Endothelial cell of umbilical vein (primary cell): ENCODE measurements around the gene TUBA1A. TPM values are rescaled to one million over a fixed set of nuclear protein-coding genes. Genes with fewer than 3 reads are reported as not detected.

Experiments
- BruUV-seq: library from RNA; stranded (reverse); fragments of 400-500 nt; replicated peaks from 2 replicates; lab custom pipeline; 2021; lab: Mats Ljungman, UMichigan
- CTCF ChIA-PET: fragments of 300-600, 350-600 bp; sonication (Branson Sonifier 250); formaldehyde crosslinking; loops from one replicate; lab custom pipeline; 2021; ENCODE audit warnings: antibody characterized with exemption, inconsistent platforms; lab: Charles Lee
- POLR2A ChIA-PET: fragments of 300-600, 350-600 bp; sonication (Branson Sonifier 250); formaldehyde crosslinking; loops from one replicate; lab custom pipeline; 2021; ENCODE audit warnings: antibody characterized with exemption, inconsistent platforms; lab: Charles Lee
- DNase-seq: peaks from one replicate; pipeline ENCODE4 v3.0.0-alpha.2; 2011; ENCODE audit warnings: low read depth, low spot score
- FAIRE-seq: peaks from 2 replicates; lab custom pipeline; 2011; peaks lifted over from hg19 to GRCh38; lab: Jason Lieb, UNC
- H2AFZ ChIP-seq: 2 replicates; pipeline ENCODE4 v1.6.0; 2012; ENCODE audit warnings: low read depth, low read length, control low read depth, inconsistent platforms
- H3K27ac ChIP-seq: 2 replicates; pipeline ENCODE4 v1.5.1; 2011; ENCODE audit warnings: low read depth, mild to moderate bottlenecking, control low read depth, low read length, moderate library complexity; ENCODE audit not compliant: insufficient read depth
- H3K27me3 ChIP-seq, 2 experiments: 2 replicates each; pipeline versions ENCODE4 v1.6.0 to v1.6.1; 2011; ENCODE audit warnings: low read length in 2 of 2, mixed read lengths in 1 of 2; ENCODE audit not compliant: control insufficient read depth in 2 of 2, insufficient read depth in 2 of 2
- H3K36me3 ChIP-seq, 2 experiments: 2 replicates in 1 of 2; 3 replicates in 1 of 2; pipeline ENCODE4 v1.5.1; 2011; ENCODE audit warnings: low read length in 2 of 2, mild to moderate bottlenecking in 1 of 2, moderate library complexity in 1 of 2; ENCODE audit not compliant: control insufficient read depth in 2 of 2, insufficient read depth in 2 of 2; ENCODE audit errors: extremely low read depth in 1 of 2
- H3K4me1 ChIP-seq: 3 replicates; pipeline ENCODE4 v1.5.1; 2011; ENCODE audit warnings: mild to moderate bottlenecking, low read length; ENCODE audit not compliant: control insufficient read depth, insufficient read depth; ENCODE audit errors: extremely low read depth
- H3K4me2 ChIP-seq: 2 replicates; pipeline ENCODE4 v1.6.1; 2011; ENCODE audit warnings: low read length, control low read depth, mixed read lengths; ENCODE audit not compliant: insufficient read depth
- H3K4me3 ChIP-seq, 3 experiments: fragments of 200-600 bp in 1 of 3; sonication (generic), shearing (Covaris generic) in 1 of 3; replicated peaks in 1 of 3; 2 replicates each; pipeline ENCODE4 v1.5.1; 2011 to 2016; ENCODE audit warnings: control low read depth in 3 of 3, low read length in 3 of 3, mild to moderate bottlenecking in 2 of 3, inconsistent platforms in 1 of 3, low read depth in 1 of 3, moderate library complexity in 1 of 3; ENCODE audit not compliant: insufficient read depth in 1 of 3
- H3K79me2 ChIP-seq: 2 replicates; pipeline ENCODE4 v1.6.0; 2012; ENCODE audit warnings: low read length, inconsistent platforms; ENCODE audit not compliant: control insufficient read depth, insufficient read depth
- H3K9ac ChIP-seq: replicated peaks from 2 replicates; pipeline ENCODE3; 2011; ENCODE audit warnings: low read length, control low read depth; ENCODE audit not compliant: insufficient read depth; ENCODE audit errors: extremely low read depth
- H3K9me1 ChIP-seq: replicated peaks from 3 replicates; pipeline ENCODE4 v1.6.0; 2011; ENCODE audit warnings: mild to moderate bottlenecking, low read length; ENCODE audit not compliant: control insufficient read depth, insufficient read depth; ENCODE audit errors: extremely low read depth
- H3K9me3 ChIP-seq: replicated peaks from 2 replicates; pipeline ENCODE4 v1.5.1; 2012; ENCODE audit warnings: low read length, inconsistent platforms; ENCODE audit not compliant: control insufficient read depth, insufficient read depth
- H4K20me1 ChIP-seq: replicated peaks from 2 replicates; pipeline ENCODE3; 2011; ENCODE audit warnings: mild to moderate bottlenecking, low read length; ENCODE audit not compliant: control insufficient read depth, insufficient read depth; ENCODE audit errors: extremely low read depth
- EZH2 ChIP-seq: IDR thresholded peaks from 2 replicates; pipeline ENCODE4 v1.6.1; 2012; ENCODE audit warnings: borderline replicate concordance, low read depth, mild to moderate bottlenecking, moderate library complexity, low read length, inconsistent platforms; ENCODE audit not compliant: severe bottlenecking
- FOS ChIP-seq: IDR thresholded peaks from 2 replicates; pipeline ENCODE4 v1.6.1; 2011; ENCODE audit warnings: mild to moderate bottlenecking, low read length, moderate library complexity, borderline replicate concordance; ENCODE audit not compliant: insufficient read depth
- JUN ChIP-seq: IDR thresholded peaks from 2 replicates; pipeline ENCODE4 v1.6.1; 2011; ENCODE audit warnings: borderline replicate concordance, low read depth; ENCODE audit not compliant: insufficient read length, insufficient read depth
- POLR2A ChIP-seq: IDR thresholded peaks from 2 replicates; pipeline ENCODE4 v1.6.1; 2012; ENCODE audit warnings: low read depth, mild to moderate bottlenecking, control low read depth, low read length
- POLR2AphosphoS5 ChIP-seq: IDR thresholded peaks from 2 replicates; pipeline ENCODE4 v1.6.1; 2012; ENCODE audit warnings: low read depth, mild to moderate bottlenecking, control low read depth, low read length, moderate library complexity; ENCODE audit not compliant: insufficient read depth
- dilution Hi-C: fragments of 300-500 bp; cut with MboI; formaldehyde crosslinking; loops from one replicate; pipeline ENCODE4 v1.15.0; 2019; ENCODE audit warnings: low sequenced_read_pairs; ENCODE audit not compliant: extremely low pct_ligation_motif_present
- intact Hi-C: fragments of 100-400 bp; cut with micrococcal nuclease; formaldehyde crosslinking; loops from one replicate; pipeline ENCODE4 v1.10.0; 2022
- polyA plus RNA-seq, 4 experiments: library from polyadenylated mRNA; depleted of rRNA in 3 of 4; stranded (reverse) in 3 of 4; unstranded in 1 of 4; fragments of >200 nt; gene quantifications; 2 replicates each; pipeline versions ENCODE4 v1.2.1 to v1.2.3, GENCODE V29; 2011 to 2012; ENCODE audit warnings: missing spikeins in 1 of 4
- total RNA-seq: library from RNA; stranded (reverse); gene quantifications from 2 replicates; pipeline ENCODE4 v1.2.3, GENCODE V29; 2021

Gene TUBA1A
- total and polyA plus RNA-seq, 2 donors (not counting 3 experiments of a cell fraction or from before 2014, with no cell fraction given), result 740 to 2,429 TPM

GRCh38 chr12:49160399-49160798 lies 28.5 kb downstream of the TUBA1A start:
- dilution Hi-C loops (no loop called here), intact Hi-C loops (no loop called here)
- Histone ChIP-seq H3K4me3 (no peak overlapping the region), H3K27me3 (peaks cover 0 to 2% of the 10 kb centered on the region in 2 experiments), H3K36me3 (no peaks in the 10 kb centered on the region), H3K27ac (no peak overlapping the region), H2AFZ (no peak overlapping the region), H3K9me1 (no peaks in the 10 kb centered on the region), H3K79me2 (no peaks in the 10 kb centered on the region), H3K4me2 (no peak overlapping the region), H4K20me1 (no peaks in the 10 kb centered on the region), H3K9ac (no peak overlapping the region), H3K9me3 (no peaks in the 10 kb centered on the region), H3K4me1 (no peaks in the 10 kb centered on the region)
- TF ChIP-seq POLR2A (no peak), POLR2AphosphoS5 (no peak)
- DNase-seq, result no peak
- no TSS peak for BruUV-seq
- FAIRE-seq, result no peak
- POLR2A ChIA-PET, result no interaction called here
- CTCF ChIA-PET, result no interaction called here

GRCh38 chr12:49154221-49154620 lies 34.7 kb downstream of the TUBA1A start:
- H3K9me1 ChIP-seq, result no peaks in the 10 kb centered on the region
- H3K36me3 ChIP-seq, result no peaks in the 10 kb centered on the region
- H3K9ac ChIP-seq, result no peak overlapping the region
- H3K4me2 ChIP-seq, result no peak overlapping the region
- H3K4me3 ChIP-seq, result no peak overlapping the region
- intact Hi-C loops (no loop called here), dilution Hi-C loops (no loop called here)
- H2AFZ ChIP-seq, result no peak overlapping the region
- H4K20me1 ChIP-seq, result no peaks in the 10 kb centered on the region
- H3K79me2 ChIP-seq, result no peaks in the 10 kb centered on the region
- H3K27ac ChIP-seq, result no peak overlapping the region
- no peak for DNase-seq
- H3K27me3 ChIP-seq, result no peaks in the 10 kb centered on the region
- TF ChIP-seq EZH2, result no peak
- TF ChIP-seq JUN, result no peak
- TF ChIP-seq FOS, result no peak
- POLR2A ChIA-PET, result no interaction called here
- CTCF ChIA-PET, result no interaction called here
- no peaks in the 10 kb centered on the region for H3K4me1 ChIP-seq
- no TSS peak for BruUV-seq
- no peak for FAIRE-seq
- H3K9me3 ChIP-seq, result no peaks in the 10 kb centered on the region
